G401 (cell line): ENCODE data around the gene HAUS1. TPM values are rescaled to one million over a fixed set of nuclear protein-coding genes. Genes with fewer than 3 reads are reported as not detected.
"Not testable (repeated sequence)": the region's sequence is repeated elsewhere in the genome, so short reads cannot be mapped to it uniquely, and the experiment has no call there.

Experiments used
- DNase-seq: peaks from one replicate; pipeline ENCODE4 v3.0.0-alpha.2; 2015; ENCODE audit warnings: low spot score
- in situ Hi-C: cut with HindIII; loops from 2 replicates; pipeline ENCODE4 v1.10.0; 2016; ENCODE audit warnings: low sequenced_read_pairs, mixed read lengths
- total RNA-seq: library from RNA; depleted of rRNA; stranded (reverse); fragments of >200 nt; shearing (Covaris generic); gene quantifications from 2 replicates; pipeline ENCODE4 v1.2.3, GENCODE V29; 2014

HAUS1 gene
- total RNA-seq, 1 experiment from 2014 or later, result 237 TPM

- DNase-seq, result no peak
- in situ Hi-C loops, result no loop called here
Observed at GRCh38 chr18:46152436-46152807, 48.2 kb downstream of the HAUS1 start.

GRCh38 chr18:46152808-46153617 lies 48.8 kb downstream of the HAUS1 start:
- DNase-seq, result peak; percentile 51
- in situ Hi-C loops, result no loop called here

- no peak for DNase-seq
- in situ Hi-C loops, result no loop called here
Observed at GRCh38 chr18:46155641-46156051, 51.5 kb downstream of the HAUS1 start.

GRCh38 chr18:46156124-46156745 lies 52.0 kb downstream of the HAUS1 start:
- in situ Hi-C loops, result no loop called here
- no peak for DNase-seq

- in situ Hi-C loops, result no loop called here
- DNase-seq, result no peak
Observed at GRCh38 chr18:46156843-46157242, 52.7 kb downstream of the HAUS1 start.

- peak; percentile 52 for DNase-seq
- in situ Hi-C loops, result no loop called here
Observed at GRCh38 chr18:46158499-46158898, 54.3 kb downstream of the HAUS1 start.

GRCh38 chr18:46160050-46160798 lies 56.0 kb downstream of the HAUS1 start:
- DNase-seq, result no peak
- in situ Hi-C loops, result no loop called here

GRCh38 chr18:46160840-46161239 lies 56.7 kb downstream of the HAUS1 start:
- DNase-seq, in situ Hi-C loops: not testable (repeated sequence)

- in situ Hi-C loops, result no loop called here
Observed at GRCh38 chr18:46161703-46162396, 57.7 kb downstream of the HAUS1 start.

GRCh38 chr18:46163091-46163490 lies 58.9 kb downstream of the HAUS1 start:
- in situ Hi-C loops, result no loop called here
- no peak for DNase-seq

More at GRCh38 chr18:46161703-46162396, 57.7 kb downstream of the HAUS1 start:
- no peak for DNase-seq

GRCh38 chr18:46163941-46164499 lies 59.8 kb downstream of the HAUS1 start:
- in situ Hi-C loops, result no loop called here
- DNase-seq, result no peak

- DNase-seq, in situ Hi-C loops: not testable (repeated sequence)
Observed at GRCh38 chr18:46164502-46164901, 60.3 kb downstream of the HAUS1 start.

GRCh38 chr18:46164920-46165319 lies 60.7 kb downstream of the HAUS1 start:
- in situ Hi-C loops, result no loop called here

GRCh38 chr18:46166261-46166970 lies 62.2 kb downstream of the HAUS1 start:
- no peak for DNase-seq
- in situ Hi-C loops, result no loop called here

More at GRCh38 chr18:46164920-46165319, 60.7 kb downstream of the HAUS1 start:
- DNase-seq, result no peak

- in situ Hi-C loops, result no loop called here
Observed at GRCh38 chr18:46167971-46168370, 63.8 kb downstream of the HAUS1 start.

GRCh38 chr18:46169464-46169941 lies 65.3 kb downstream of the HAUS1 start:
- DNase-seq, result no peak
- in situ Hi-C loops, result no loop called here

More at GRCh38 chr18:46167971-46168370, 63.8 kb downstream of the HAUS1 start:
- no peak for DNase-seq

- DNase-seq, result no peak
- in situ Hi-C loops, result no loop called here
Observed at GRCh38 chr18:46171331-46171730, 67.1 kb downstream of the HAUS1 start.
